ENCODE measurements around the gene TMEM131L. TPM values are rescaled to one million over a fixed set of nuclear protein-coding genes. Genes with fewer than 3 reads are reported as not detected.
"Not testable (repeated sequence)": the region's sequence is repeated elsewhere in the genome, so short reads cannot be mapped to it uniquely, and the experiment has no call there.

Gene TMEM131L
- total and polyA plus RNA-seq, 2 donors (not counting 3 experiments of a cell fraction or from before 2014, with no cell fraction given): 7.7 to 21.2 TPM

DNA sequence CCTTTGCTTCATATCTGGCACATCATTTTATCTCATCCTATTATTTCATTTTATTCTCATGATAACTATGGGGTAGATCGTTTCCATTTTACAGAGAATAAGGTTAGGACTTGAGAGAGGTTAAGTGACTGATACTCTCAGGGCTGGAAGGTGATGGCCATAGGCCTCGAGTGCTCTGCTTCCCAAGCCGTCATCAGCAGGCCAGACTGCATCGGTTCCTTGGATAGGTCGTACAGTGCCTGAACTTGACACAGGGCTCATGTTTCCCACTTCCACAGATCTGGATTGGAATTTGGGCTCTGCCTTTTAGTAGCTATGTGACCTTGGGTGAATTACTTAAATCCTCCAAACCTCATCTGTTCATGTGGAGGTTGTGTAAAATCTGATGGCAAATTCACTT is 81.4 kb downstream of the TMEM131L start:
- ChIA-PET POLR2A (no interaction called here), CTCF (interaction anchor here (1.0 kb wide), 1 partner anchor 17 kb away, joined by 3 read pairs; no protein-coding TSS in a partner anchor)
- no peaks in the 10 kb centered on the region for H3K9me1 ChIP-seq (replicated peaks; ENCODE audit: control insufficient read depth, extremely low read depth, insufficient read depth, low read length)
- H3K36me3 ChIP-seq (ENCODE audit: control insufficient read depth in 2 of 2, extremely low read depth in 1 of 2, insufficient read depth in 2 of 2, low read length in 2 of 2): no peaks in the 10 kb centered on the region
- FAIRE-seq (no peak), DNase-seq (ENCODE audit: low read depth, low spot score) (no peak)
- no peak overlapping the region for H3K4me2 ChIP-seq (ENCODE audit: insufficient read depth, low read length)
- BruUV-seq (replicated peaks): no TSS peak
- H3K9me3 ChIP-seq (replicated peaks; ENCODE audit: control insufficient read depth, insufficient read depth, low read length): no peaks in the 10 kb centered on the region
- TF ChIP-seq MYC (IDR thresholded peaks at IDR 0.05; ENCODE audit: low read depth, low read length) (no peak), JUN (IDR thresholded peaks at IDR 0.05; ENCODE audit: borderline replicate concordance, insufficient read depth, insufficient read length, low read depth) (no peak), POLR2AphosphoS5 (IDR thresholded peaks at IDR 0.05; ENCODE audit: insufficient read depth, low read depth, low read length) (no peak), FOS (IDR thresholded peaks at IDR 0.05; ENCODE audit: borderline replicate concordance, insufficient read depth, low read length) (no peak), POLR2A (IDR thresholded peaks at IDR 0.05; ENCODE audit: low read depth, low read length) (no peak), EZH2 (IDR thresholded peaks at IDR 0.05; ENCODE audit: borderline replicate concordance, low read depth, low read length, severe bottlenecking) (no peak), GATA2 (IDR thresholded peaks at IDR 0.05; ENCODE audit: insufficient read depth, insufficient read length, low read depth, low read length) (no peak)
- TF ChIP-seq, protein P1, sequence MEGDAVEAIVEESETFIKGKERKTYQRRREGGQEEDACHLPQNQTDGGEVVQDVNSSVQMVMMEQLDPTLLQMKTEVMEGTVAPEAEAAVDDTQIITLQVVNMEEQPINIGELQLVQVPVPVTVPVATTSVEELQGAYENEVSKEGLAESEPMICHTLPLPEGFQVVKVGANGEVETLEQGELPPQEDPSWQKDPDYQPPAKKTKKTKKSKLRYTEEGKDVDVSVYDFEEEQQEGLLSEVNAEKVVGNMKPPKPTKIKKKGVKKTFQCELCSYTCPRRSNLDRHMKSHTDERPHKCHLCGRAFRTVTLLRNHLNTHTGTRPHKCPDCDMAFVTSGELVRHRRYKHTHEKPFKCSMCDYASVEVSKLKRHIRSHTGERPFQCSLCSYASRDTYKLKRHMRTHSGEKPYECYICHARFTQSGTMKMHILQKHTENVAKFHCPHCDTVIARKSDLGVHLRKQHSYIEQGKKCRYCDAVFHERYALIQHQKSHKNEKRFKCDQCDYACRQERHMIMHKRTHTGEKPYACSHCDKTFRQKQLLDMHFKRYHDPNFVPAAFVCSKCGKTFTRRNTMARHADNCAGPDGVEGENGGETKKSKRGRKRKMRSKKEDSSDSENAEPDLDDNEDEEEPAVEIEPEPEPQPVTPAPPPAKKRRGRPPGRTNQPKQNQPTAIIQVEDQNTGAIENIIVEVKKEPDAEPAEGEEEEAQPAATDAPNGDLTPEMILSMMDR (IDR thresholded peaks at IDR 0.05; ENCODE audit: extremely low read depth in 1 of 2, insufficient read depth in 1 of 2, low read depth in 1 of 2, low read length in 2 of 2): no peak
- TF ChIP-seq, protein P2, sequence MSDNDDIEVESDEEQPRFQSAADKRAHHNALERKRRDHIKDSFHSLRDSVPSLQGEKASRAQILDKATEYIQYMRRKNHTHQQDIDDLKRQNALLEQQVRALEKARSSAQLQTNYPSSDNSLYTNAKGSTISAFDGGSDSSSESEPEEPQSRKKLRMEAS (IDR thresholded peaks at IDR 0.05; ENCODE audit: insufficient read depth, insufficient read length): no peak
- no peaks in the 10 kb centered on the region for H3K27me3 ChIP-seq (ENCODE audit: control insufficient read depth in 2 of 2, insufficient read depth in 2 of 2, low read length in 2 of 2)
- H4K20me1 ChIP-seq (replicated peaks; ENCODE audit: control insufficient read depth, extremely low read depth, insufficient read depth, low read length): no peaks in the 10 kb centered on the region
- dilution Hi-C loops (cut with MboI; ENCODE audit: extremely low pct_ligation_motif_present, low sequenced_read_pairs): no loop called here
- intact Hi-C loops (cut with micrococcal nuclease): no loop called here
- no peak overlapping the region for H3K9ac ChIP-seq (replicated peaks; ENCODE audit: extremely low read depth, insufficient read depth, low read length)
- H3K79me2 ChIP-seq (ENCODE audit: control insufficient read depth, insufficient read depth, low read length): no peaks in the 10 kb centered on the region
- H3K4me3 ChIP-seq (replicated peaks in 1 of 3; ENCODE audit: insufficient read depth in 1 of 3, low read depth in 1 of 3, low read length in 3 of 3): no peak overlapping the region
- H3K4me1 ChIP-seq (ENCODE audit: control insufficient read depth, extremely low read depth, insufficient read depth, low read length): no peaks in the 10 kb centered on the region
- H3K27ac ChIP-seq (ENCODE audit: insufficient read depth, low read depth, low read length): no peak overlapping the region
- H2AFZ ChIP-seq (ENCODE audit: low read depth, low read length): no peak overlapping the region

DNA sequence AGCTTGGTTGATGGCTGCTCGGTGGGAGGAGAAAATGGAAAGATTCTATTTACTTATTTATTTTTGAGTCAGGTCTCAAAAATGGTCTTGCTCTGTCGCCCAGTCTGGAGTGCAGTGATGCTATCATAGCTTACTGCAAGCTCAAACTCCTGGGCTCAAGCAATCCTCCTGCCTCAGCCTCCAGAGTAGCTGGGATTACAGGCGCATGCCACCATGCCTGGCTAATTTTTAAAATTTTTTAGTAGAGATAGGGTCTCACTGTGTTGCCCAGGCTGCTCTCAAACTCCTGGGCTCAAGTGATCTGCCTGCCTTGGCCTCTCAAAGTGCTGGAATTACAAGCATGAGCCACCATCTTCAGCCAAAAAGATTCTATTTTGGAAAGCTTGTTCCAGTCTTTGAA is 82.7 kb downstream of the TMEM131L start:
- H3K9ac ChIP-seq (replicated peaks; ENCODE audit: extremely low read depth, insufficient read depth, low read length); H3K27me3 ChIP-seq (ENCODE audit: control insufficient read depth in 2 of 2, insufficient read depth in 2 of 2, low read length in 2 of 2); DNase-seq (ENCODE audit: low read depth, low spot score); BruUV-seq (replicated peaks); H2AFZ ChIP-seq (ENCODE audit: low read depth, low read length); H4K20me1 ChIP-seq (replicated peaks; ENCODE audit: control insufficient read depth, extremely low read depth, insufficient read depth, low read length); intact Hi-C loops (cut with micrococcal nuclease); H3K79me2 ChIP-seq (ENCODE audit: control insufficient read depth, insufficient read depth, low read length); H3K9me1 ChIP-seq (replicated peaks; ENCODE audit: control insufficient read depth, extremely low read depth, insufficient read depth, low read length); H3K4me1 ChIP-seq (ENCODE audit: control insufficient read depth, extremely low read depth, insufficient read depth, low read length); dilution Hi-C loops (cut with MboI; ENCODE audit: extremely low pct_ligation_motif_present, low sequenced_read_pairs); H3K4me2 ChIP-seq (ENCODE audit: insufficient read depth, low read length); POLR2A ChIA-PET; H3K27ac ChIP-seq (ENCODE audit: insufficient read depth, low read depth, low read length); FAIRE-seq; H3K36me3 ChIP-seq (ENCODE audit: control insufficient read depth in 2 of 2, extremely low read depth in 1 of 2, insufficient read depth in 2 of 2, low read length in 2 of 2); H3K9me3 ChIP-seq (replicated peaks; ENCODE audit: control insufficient read depth, insufficient read depth, low read length); H3K4me3 ChIP-seq (replicated peaks in 1 of 3; ENCODE audit: insufficient read depth in 1 of 3, low read depth in 1 of 3, low read length in 3 of 3): not testable (repeated sequence)
- CTCF ChIA-PET: interaction anchor here (1.0 kb wide), 1 partner anchor 18 kb away, joined by 6 read pairs; no protein-coding TSS in a partner anchor

All from endothelial cell of umbilical vein (primary cell).